Inferior parietal cortex (tissue), 1 donor: ENCODE measurements around the gene TBC1D12.
"Not testable (repeated sequence)": the region's sequence is repeated elsewhere in the genome, so short reads cannot be mapped to it uniquely, and the experiment has no call there.

Experiments
- DNase-seq: peaks from one replicate; pipeline ENCODE4 v3.0.0-alpha.2; 2016; ENCODE audit errors: extremely low spot score

TBC1D12 gene

GRCh38 chr10:94545391-94546048 is 143.2 kb downstream of the TBC1D12 start, which contains the start of gene HELLS:
TSS of gene HELLS (plus strand) at chr10:94545788. CDS start at chr10:94545922, 134 bp downstream.
- DNase-seq = peak; percentile 78

GRCh38 chr10:94546049-94546900 is 143.9 kb downstream of the TBC1D12 start:
- DNase-seq = peak; percentile 10

- no peak for DNase-seq
Measured at GRCh38 chr10:94546901-94547185, 144.5 kb downstream of the TBC1D12 start.

GRCh38 chr10:94549221-94549620 is 146.9 kb downstream of the TBC1D12 start:
- DNase-seq = no peak

- DNase-seq = not testable (repeated sequence)
Measured at GRCh38 chr10:94567714-94568307, 165.5 kb downstream of the TBC1D12 start.

- DNase-seq = no peak
Measured at GRCh38 chr10:94571081-94571480, 168.7 kb downstream of the TBC1D12 start.

- DNase-seq = no peak
Measured at GRCh38 chr10:94571528-94571927, 169.2 kb downstream of the TBC1D12 start.

- no peak for DNase-seq
Measured at GRCh38 chr10:94578790-94579189, 176.4 kb downstream of the TBC1D12 start.

GRCh38 chr10:94583124-94583523 is 180.8 kb downstream of the TBC1D12 start:
- no peak for DNase-seq
